CD14-positive monocyte (primary cell): Measurements from ENCODE around the gene GALT. TPM values are rescaled to one million over a fixed set of nuclear protein-coding genes. Genes with fewer than 3 reads are reported as not detected.

Experiments used
- DNase-seq, 3 donors: peaks; one replicate each; pipeline ENCODE4 v3.0.0-alpha.2; 2011 to 2022
- H2AFZ ChIP-seq: 2 replicates; pipeline ENCODE4 v1.6.0; 2012; ENCODE audit warnings: mild to moderate bottlenecking, low read depth, low read length, inconsistent platforms; ENCODE audit not compliant: insufficient read depth, poor library complexity, severe bottlenecking
- H3K27ac ChIP-seq, 2 donors: 1 replicate in 1 of 2; 2 replicates in 1 of 2; pipeline ENCODE4 v1.5.1; 2012 to 2013; ENCODE audit warnings: low read length in 2 of 2, control low read depth in 1 of 2, inconsistent platforms in 1 of 2, low read depth in 1 of 2, mild to moderate bottlenecking in 1 of 2
- H3K27me3 ChIP-seq, 2 donors: one replicate each; pipeline versions ENCODE4 v1.6.0 to v1.6.1; 2011 to 2013; ENCODE audit warnings: low read length in 2 of 2; ENCODE audit not compliant: control insufficient read depth in 2 of 2, insufficient read depth in 2 of 2
- H3K36me3 ChIP-seq, 2 donors: replicated peaks in 1 of 2; 1 replicate in 1 of 2; 2 replicates in 1 of 2; pipeline versions ENCODE4 v1.5.1 to v1.6.1; 2012 to 2013; ENCODE audit warnings: low read length in 2 of 2, control low read depth in 1 of 2, inconsistent platforms in 1 of 2, mild to moderate bottlenecking in 1 of 2; ENCODE audit not compliant: insufficient read depth in 2 of 2, control insufficient read depth in 1 of 2
- H3K4me1 ChIP-seq, 2 donors: 1 replicate in 1 of 2; 2 replicates in 1 of 2; pipeline versions ENCODE4 v1.5.1 to v1.6.1; 2012 to 2013; ENCODE audit warnings: low read length in 2 of 2, control low read depth in 1 of 2, inconsistent platforms in 1 of 2, mild to moderate bottlenecking in 1 of 2, moderate library complexity in 1 of 2; ENCODE audit not compliant: insufficient read depth in 2 of 2, control insufficient read depth in 1 of 2
- H3K4me2 ChIP-seq: replicated peaks from 2 replicates; pipeline ENCODE3; 2012; ENCODE audit warnings: low read length, moderate library complexity, mild to moderate bottlenecking; ENCODE audit not compliant: poor library complexity, severe bottlenecking; ENCODE audit errors: extremely low read depth
- H3K4me3 ChIP-seq, 3 experiments: fragments of 200-600 bp in 1 of 3; sonication (generic) in 1 of 3; replicated peaks in 1 of 3; 1 replicate in 2 of 3; 2 replicates in 1 of 3; pipeline ENCODE4 v1.5.1; 2011 to 2013; ENCODE audit warnings: low read length in 3 of 3, mild to moderate bottlenecking in 3 of 3, control low read depth in 2 of 3, low read depth in 2 of 3, inconsistent platforms in 1 of 3, moderate library complexity in 1 of 3
- H3K79me2 ChIP-seq: 2 replicates; pipeline ENCODE4 v1.6.0; 2012; ENCODE audit warnings: mild to moderate bottlenecking, control low read depth, inconsistent platforms, low read length, moderate library complexity; ENCODE audit not compliant: insufficient read depth
- H3K9ac ChIP-seq: 2 replicates; pipeline ENCODE4 v1.6.0; 2017; ENCODE audit warnings: low read length, mild to moderate bottlenecking; ENCODE audit not compliant: insufficient read depth, poor library complexity, severe bottlenecking
- H3K9me3 ChIP-seq, 2 donors: replicated peaks in 1 of 2; 1 replicate in 1 of 2; 2 replicates in 1 of 2; pipeline versions ENCODE4 v1.5.1 to v1.6.1; 2012 to 2013; ENCODE audit warnings: low read length in 2 of 2, control low read depth in 1 of 2; ENCODE audit not compliant: control insufficient read depth in 1 of 2, insufficient read depth in 1 of 2
- H4K20me1 ChIP-seq: 2 replicates; pipeline ENCODE4 v1.6.0; 2012; ENCODE audit warnings: mild to moderate bottlenecking, low read length, control low read depth, moderate library complexity; ENCODE audit not compliant: insufficient read depth
- H3K27ac Mint-ChIP-seq, 7 donors: one replicate each; pipeline ENCODE4 v1.8.0; 2020; ENCODE audit warnings: mild to moderate bottlenecking in 7 of 7, mixed read lengths in 7 of 7, moderate library complexity in 6 of 7, inconsistent platforms in 2 of 7
- H3K27me3 Mint-ChIP-seq, 3 donors: one replicate each; pipeline ENCODE4 v1.8.0; 2021 to 2022; ENCODE audit warnings: low read depth in 3 of 3, mild to moderate bottlenecking in 3 of 3, mixed read lengths in 3 of 3, moderate library complexity in 3 of 3, inconsistent platforms in 1 of 3
- H3K36me3 Mint-ChIP-seq, 2 donors: one replicate each; pipeline ENCODE4 v1.8.0; 2020; ENCODE audit warnings: mixed read lengths in 2 of 2, inconsistent platforms in 1 of 2, mild to moderate bottlenecking in 1 of 2
- H3K4me1 Mint-ChIP-seq: one replicate; pipeline ENCODE4 v1.8.0; 2020; ENCODE audit warnings: mild to moderate bottlenecking, mixed read lengths
- H3K4me3 Mint-ChIP-seq, 2 donors: one replicate each; pipeline ENCODE4 v1.8.0; 2020; ENCODE audit warnings: mild to moderate bottlenecking in 2 of 2, mixed read lengths in 2 of 2, moderate library complexity in 1 of 2
- H3K9me3 Mint-ChIP-seq, 7 donors: one replicate each; pipeline ENCODE4 v1.8.0; 2020 to 2022; ENCODE audit warnings: mixed read lengths in 7 of 7, mild to moderate bottlenecking in 6 of 7, moderate library complexity in 6 of 7, inconsistent platforms in 2 of 7
- CTCF ChIP-seq: fragments of 200-600 bp; IDR thresholded peaks from one replicate; pipeline ENCODE4 v1.8.0; 2022; ENCODE audit warnings: antibody characterized with exemption, mild to moderate bottlenecking
- WGBS: methylation state at CpG from one replicate; pipeline ENCODE4 v1.1.5; 2013; ENCODE audit warnings: missing lambda C conversion rate; ENCODE audit not compliant: insufficient coverage; 5-methylcytosine and 5-hydroxymethylcytosine counted together
- intact Hi-C, 2 donors: fragments of 100-400 bp; cut with micrococcal nuclease; formaldehyde crosslinking; loops; one replicate each; pipeline versions ENCODE4 v1.15.0 to v1.15.1; 2023
- polyA plus RNA-seq, 3 donors: library from polyadenylated mRNA; depleted of rRNA in 1 of 3; unstranded in 2 of 3; stranded (reverse) in 1 of 3; fragments of 300-500 nt in 2 of 3; fragments of >200 nt in 1 of 3; fragmentation: Illumina TruSeq in 2 of 3; gene quantifications; 1 replicate in 2 of 3; 2 replicates in 1 of 3; pipeline ENCODE4 v1.2.3, GENCODE V29; 2012 to 2021

Gene GALT
- polyA plus RNA-seq, 3 donors = 25.6 to 103 (median 26.9) TPM

DNA sequence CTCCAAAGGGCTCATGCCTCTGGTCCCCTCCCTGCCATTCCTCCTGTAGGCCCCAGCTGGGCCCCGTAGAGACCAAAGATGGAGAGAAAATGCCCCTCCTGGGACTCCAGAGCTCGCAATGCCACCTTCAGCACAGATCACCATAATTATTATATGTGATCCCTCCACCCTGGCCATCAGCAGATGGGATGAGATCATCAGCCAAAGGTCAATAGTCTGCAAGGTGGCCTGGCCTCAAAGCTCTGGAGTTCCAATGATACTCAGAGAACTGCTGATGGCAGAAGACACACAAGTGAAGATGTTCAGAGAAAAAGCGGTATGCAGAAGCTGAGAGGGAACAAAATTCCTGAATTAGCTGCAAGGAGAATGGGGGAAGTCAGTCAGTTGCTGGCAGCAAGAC, 39.6 kb upstream of the GALT start:
- intact Hi-C loops = no loop called here
- no peak for TF ChIP-seq CTCF
- peaks cover 6 to 7% (median 7%) of the 10 kb centered on the region in 3 donors for H3K27me3 Mint-ChIP-seq
- Histone ChIP-seq H3K9me3 (no peaks in the 10 kb centered on the region), H3K79me2 (peaks cover 13% of the 10 kb centered on the region), H3K36me3 (no peaks in the 10 kb centered on the region), H3K4me1 (peaks cover 13 to 17% of the 10 kb centered on the region in 2 donors), H3K4me2 (no peak overlapping the region), H2AFZ (no peak overlapping the region), H3K9ac (no peak overlapping the region), H3K27me3 (peaks cover 0 to 2% of the 10 kb centered on the region in 2 donors), H3K4me3 (no peak overlapping the region), H4K20me1 (no peaks in the 10 kb centered on the region), H3K27ac (no peak overlapping the region)
- no peak overlapping the region for H3K27ac Mint-ChIP-seq
- H3K9me3 Mint-ChIP-seq = peaks cover 0 to 3% (median 0%) of the 10 kb centered on the region in 7 donors
- H3K36me3 Mint-ChIP-seq = no peaks in the 10 kb centered on the region
- DNase-seq = no peak
- no peak overlapping the region for H3K4me3 Mint-ChIP-seq
- 100% methylated on average over 1 of the region's 3 CpGs for WGBS
- peaks cover 14% of the 10 kb centered on the region for H3K4me1 Mint-ChIP-seq

GRCh38 chr9:34607331-34607730, 39.1 kb upstream of the GALT start:
- no peak for DNase-seq
- Mint-ChIP-seq H3K27ac (no peak overlapping the region), H3K4me3 (no peak overlapping the region), H3K36me3 (no peaks in the 10 kb centered on the region), H3K9me3 (peaks cover 0 to 3% (median 0%) of the 10 kb centered on the region in 7 donors), H3K27me3 (peaks cover 6 to 7% (median 7%) of the 10 kb centered on the region in 3 donors), H3K4me1 (peaks cover 17% of the 10 kb centered on the region)
- Histone ChIP-seq H3K36me3 (no peaks in the 10 kb centered on the region), H3K27ac (no peak overlapping the region), H3K27me3 (peaks cover 0 to 2% of the 10 kb centered on the region in 2 donors), H3K4me3 (no peak overlapping the region), H3K4me2 (no peak overlapping the region), H3K4me1 (peaks cover 15 to 20% of the 10 kb centered on the region in 2 donors), H2AFZ (no peak overlapping the region), H3K79me2 (peaks cover 13% of the 10 kb centered on the region), H3K9me3 (no peaks in the 10 kb centered on the region), H4K20me1 (no peaks in the 10 kb centered on the region), H3K9ac (no peak overlapping the region)
- TF ChIP-seq CTCF = no peak
- intact Hi-C loops = no loop called here
- 80% methylated on average over 1 of the region's 2 CpGs for WGBS
